Measurements from ENCODE around the gene ATP8A2. TPM values are rescaled to one million over a fixed set of nuclear protein-coding genes. Genes with fewer than 3 reads are reported as not detected.

Gene ATP8A2
- total and polyA plus RNA-seq, 9 of the 15 experiments (the other 6 are each of a cell fraction or from before 2014, with no cell fraction given) = under 0.01 to 0.33 (median 0.06) TPM; not detected in 4

DNA sequence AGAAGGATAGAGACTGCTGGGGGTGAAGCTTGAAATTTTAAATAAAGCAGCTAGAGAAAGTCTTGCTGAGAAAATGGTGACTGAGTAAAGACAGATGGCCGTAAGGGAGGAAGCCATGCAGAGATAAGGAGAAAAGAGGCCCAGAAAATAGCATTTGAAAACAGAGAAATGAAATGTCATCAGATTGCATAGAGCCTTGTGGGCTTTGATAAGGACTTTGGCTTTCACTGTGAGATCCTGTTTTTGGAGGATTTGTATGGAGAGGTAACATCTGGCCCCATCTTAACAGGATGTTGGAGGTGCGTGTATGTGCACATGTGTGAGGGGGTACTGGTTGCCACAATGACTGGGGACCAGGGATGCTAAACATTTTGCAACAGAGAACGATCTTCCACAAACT lies 19.5 kb upstream of the ATP8A2 start (continued):
- no peak for TF ChIP-seq RBM39 (optimal IDR thresholded peaks at IDR 0.05; ENCODE audit: low read depth, low read length)
- no peak for TF ChIP-seq ZNF282 (CRISPR knock-in tag; IDR thresholded peaks at IDR 0.05)
- no peak for TF ChIP-seq KLF13 (tag; IDR thresholded peaks at IDR 0.05; ENCODE audit: borderline replicate concordance, low read depth)
- 0 out of 2 replicates have a peak, but pooled peaks have one; percentile 57 for TF ChIP-seq HLTF (IDR thresholded peaks at IDR 0.05)
- no peak for TF ChIP-seq ZNF407 (IDR thresholded peaks at IDR 0.05; ENCODE audit: low read depth)
- TF ChIP-seq NFATC3 (IDR thresholded peaks at IDR 0.05) = no peak
- 0 out of 2 replicates have a peak, but pooled peaks have one; percentile 12 for TF ChIP-seq ZNF592 (IDR thresholded peaks at IDR 0.05)
- no peak for TF ChIP-seq ZNF174 (CRISPR knock-in tag; IDR thresholded peaks at IDR 0.05)
- TF ChIP-seq MYBL2 (IDR thresholded peaks at IDR 0.05; ENCODE audit: low read depth) = 0 out of 2 replicates have a peak, but pooled peaks have one; percentile 11
- TF ChIP-seq MYBL2 (CRISPR knock-in tag; IDR thresholded peaks at IDR 0.05; ENCODE audit: borderline replicate concordance) = no peak
- TF ChIP-seq, protein P1, sequence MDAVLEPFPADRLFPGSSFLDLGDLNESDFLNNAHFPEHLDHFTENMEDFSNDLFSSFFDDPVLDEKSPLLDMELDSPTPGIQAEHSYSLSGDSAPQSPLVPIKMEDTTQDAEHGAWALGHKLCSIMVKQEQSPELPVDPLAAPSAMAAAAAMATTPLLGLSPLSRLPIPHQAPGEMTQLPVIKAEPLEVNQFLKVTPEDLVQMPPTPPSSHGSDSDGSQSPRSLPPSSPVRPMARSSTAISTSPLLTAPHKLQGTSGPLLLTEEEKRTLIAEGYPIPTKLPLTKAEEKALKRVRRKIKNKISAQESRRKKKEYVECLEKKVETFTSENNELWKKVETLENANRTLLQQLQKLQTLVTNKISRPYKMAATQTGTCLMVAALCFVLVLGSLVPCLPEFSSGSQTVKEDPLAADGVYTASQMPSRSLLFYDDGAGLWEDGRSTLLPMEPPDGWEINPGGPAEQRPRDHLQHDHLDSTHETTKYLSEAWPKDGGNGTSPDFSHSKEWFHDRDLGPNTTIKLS (IDR thresholded peaks at IDR 0.05; ENCODE audit: borderline replicate concordance, low read depth) = no peak; the same call in 1 of the 2 replicates
- TF ChIP-seq, protein P2, sequence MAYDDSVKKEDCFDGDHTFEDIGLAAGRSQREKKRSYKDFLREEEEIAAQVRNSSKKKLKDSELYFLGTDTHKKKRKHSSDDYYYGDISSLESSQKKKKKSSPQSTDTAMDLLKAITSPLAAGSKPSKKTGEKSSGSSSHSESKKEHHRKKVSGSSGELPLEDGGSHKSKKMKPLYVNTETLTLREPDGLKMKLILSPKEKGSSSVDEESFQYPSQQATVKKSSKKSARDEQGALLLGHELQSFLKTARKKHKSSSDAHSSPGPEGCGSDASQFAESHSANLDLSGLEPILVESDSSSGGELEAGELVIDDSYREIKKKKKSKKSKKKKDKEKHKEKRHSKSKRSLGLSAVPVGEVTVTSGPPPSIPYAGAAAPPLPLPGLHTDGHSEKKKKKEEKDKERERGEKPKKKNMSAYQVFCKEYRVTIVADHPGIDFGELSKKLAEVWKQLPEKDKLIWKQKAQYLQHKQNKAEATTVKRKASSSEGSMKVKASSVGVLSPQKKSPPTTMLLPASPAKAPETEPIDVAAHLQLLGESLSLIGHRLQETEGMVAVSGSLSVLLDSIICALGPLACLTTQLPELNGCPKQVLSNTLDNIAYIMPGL (CRISPR knock-in tag; IDR thresholded peaks at IDR 0.05) = no peak
- TF ChIP-seq KLF1 (tag; IDR thresholded peaks at IDR 0.05) = no peak

Data from K562 (cell line).